ENCODE data around the gene CSF3R. TPM values are rescaled to one million over a fixed set of nuclear protein-coding genes. Genes with fewer than 3 reads are reported as not detected.

The CSF3R gene
- total RNA-seq, 4 donors from 2014 or later, result 18.9 to 258 (median 41.8) TPM

GRCh38 chr1:36447450-36447849 is 35.3 kb downstream of the CSF3R start:
- ATAC-seq (ENCODE audit: low FRiP score) (no peak), DNase-seq (ENCODE audit: low spot score) (no peak)
- TF ChIP-seq CTCF (IDR thresholded peaks at IDR 0.05), result no peak

DNA sequence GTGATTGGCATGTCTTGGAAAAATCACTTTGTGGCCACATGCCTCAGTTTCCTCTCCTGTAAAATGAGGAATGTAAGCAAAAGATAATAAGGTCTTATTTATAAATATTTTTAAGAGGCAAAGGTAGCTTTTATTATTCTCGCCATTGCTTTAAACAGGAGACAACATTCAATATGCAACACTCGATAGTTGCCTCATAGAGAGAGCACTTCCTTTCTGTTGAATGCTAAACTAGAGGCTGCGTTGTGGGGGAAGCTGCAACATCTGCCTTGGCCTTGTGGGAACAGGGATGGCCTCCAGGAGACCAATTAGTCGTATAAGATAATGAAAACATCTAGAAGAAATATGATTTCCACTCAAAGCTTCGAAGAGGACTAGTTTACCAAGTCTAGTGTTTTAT is 36.0 kb downstream of the CSF3R start:
- no peak for DNase-seq (ENCODE audit: low spot score)
- TF ChIP-seq CTCF (IDR thresholded peaks at IDR 0.05), result no peak
- no peak for ATAC-seq (ENCODE audit: low FRiP score)

GRCh38 chr1:36446271-36446670 is 36.4 kb downstream of the CSF3R start:
- no peak for DNase-seq (ENCODE audit: low spot score)
- no peak for TF ChIP-seq CTCF (IDR thresholded peaks at IDR 0.05)
- ATAC-seq (ENCODE audit: low FRiP score), result no peak

DNA sequence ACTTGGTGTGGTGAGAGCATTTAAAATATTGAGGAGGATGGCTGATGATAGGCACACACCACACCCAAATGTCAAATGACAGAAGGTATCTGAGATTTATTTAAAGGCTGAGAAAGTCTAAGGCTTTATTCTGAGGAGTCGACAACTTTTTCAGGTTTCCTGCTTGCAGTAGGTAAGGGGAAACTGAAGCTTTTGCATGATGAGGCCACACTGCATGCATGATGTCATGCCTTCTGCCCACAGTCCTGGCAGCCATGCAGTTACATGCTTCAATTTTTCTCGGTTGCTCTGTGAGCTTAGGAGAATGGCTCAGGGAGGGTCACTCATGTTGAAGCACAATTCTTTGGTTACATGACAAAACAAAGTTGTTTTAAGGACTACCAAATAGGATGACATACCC is 39.4 kb downstream of the CSF3R start:
- DNase-seq (ENCODE audit: low spot score), result no peak

GRCh38 chr1:36442337-36442736 is 40.4 kb downstream of the CSF3R start:
- no peak for ATAC-seq (ENCODE audit: low FRiP score)
- DNase-seq (ENCODE audit: low spot score), result no peak
- no peak for TF ChIP-seq CTCF (IDR thresholded peaks at IDR 0.05)

More for the DNA sequence above, 39.4 kb downstream of the CSF3R start:
- no peak for ATAC-seq (ENCODE audit: low FRiP score)
- no peak for TF ChIP-seq CTCF (IDR thresholded peaks at IDR 0.05)

- DNase-seq (ENCODE audit: low spot score) (no peak), ATAC-seq (ENCODE audit: low FRiP score) (no peak)
- no peak for TF ChIP-seq CTCF (IDR thresholded peaks at IDR 0.05)
Observed at GRCh38 chr1:36440646-36441045, 42.1 kb downstream of the CSF3R start.

GRCh38 chr1:36440044-36440443 is 42.7 kb downstream of the CSF3R start:
- no peak for ATAC-seq (ENCODE audit: low FRiP score)
- DNase-seq (ENCODE audit: low spot score), result no peak

More at GRCh38 chr1:36440044-36440443, 42.7 kb downstream of the CSF3R start:
- no peak for TF ChIP-seq CTCF (IDR thresholded peaks at IDR 0.05)

All from omental fat pad (tissue), 4 donors.